ENCODE measurements around the gene ADAMTS2.

GRCh38 chr5:179371121-179371510 lies 25.9 kb upstream of the ADAMTS2 start:
- no peak for TF ChIP-seq TCF12 (IDR thresholded peaks at IDR 0.05; ENCODE audit: low read depth)
- TF ChIP-seq TAF1 (IDR thresholded peaks at IDR 0.05; ENCODE audit: low read depth): no peak
- TF ChIP-seq ZBTB7A (IDR thresholded peaks at IDR 0.05; ENCODE audit: low read depth): no peak
- no peak for TF ChIP-seq EP300 (IDR thresholded peaks at IDR 0.05; ENCODE audit: borderline replicate concordance)
- no peak for TF ChIP-seq YY1 (IDR thresholded peaks at IDR 0.05; ENCODE audit: low read depth)
- no peak for TF ChIP-seq EGR1 (IDR thresholded peaks at IDR 0.05)
- no peak for TF ChIP-seq CEBPB (IDR thresholded peaks at IDR 0.05)
- TF ChIP-seq, protein P1, sequence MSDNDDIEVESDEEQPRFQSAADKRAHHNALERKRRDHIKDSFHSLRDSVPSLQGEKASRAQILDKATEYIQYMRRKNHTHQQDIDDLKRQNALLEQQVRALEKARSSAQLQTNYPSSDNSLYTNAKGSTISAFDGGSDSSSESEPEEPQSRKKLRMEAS (IDR thresholded peaks at IDR 0.05): no peak
- TF ChIP-seq TEAD4 (IDR thresholded peaks at IDR 0.05): no peak
- TF ChIP-seq, protein P2, sequence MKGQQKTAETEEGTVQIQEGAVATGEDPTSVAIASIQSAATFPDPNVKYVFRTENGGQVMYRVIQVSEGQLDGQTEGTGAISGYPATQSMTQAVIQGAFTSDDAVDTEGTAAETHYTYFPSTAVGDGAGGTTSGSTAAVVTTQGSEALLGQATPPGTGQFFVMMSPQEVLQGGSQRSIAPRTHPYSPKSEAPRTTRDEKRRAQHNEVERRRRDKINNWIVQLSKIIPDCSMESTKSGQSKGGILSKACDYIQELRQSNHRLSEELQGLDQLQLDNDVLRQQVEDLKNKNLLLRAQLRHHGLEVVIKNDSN (IDR thresholded peaks at IDR 0.05): no peak
- no peak for TF ChIP-seq RAD21 (IDR thresholded peaks at IDR 0.05; ENCODE audit: low read depth)
- TF ChIP-seq, protein P3, sequence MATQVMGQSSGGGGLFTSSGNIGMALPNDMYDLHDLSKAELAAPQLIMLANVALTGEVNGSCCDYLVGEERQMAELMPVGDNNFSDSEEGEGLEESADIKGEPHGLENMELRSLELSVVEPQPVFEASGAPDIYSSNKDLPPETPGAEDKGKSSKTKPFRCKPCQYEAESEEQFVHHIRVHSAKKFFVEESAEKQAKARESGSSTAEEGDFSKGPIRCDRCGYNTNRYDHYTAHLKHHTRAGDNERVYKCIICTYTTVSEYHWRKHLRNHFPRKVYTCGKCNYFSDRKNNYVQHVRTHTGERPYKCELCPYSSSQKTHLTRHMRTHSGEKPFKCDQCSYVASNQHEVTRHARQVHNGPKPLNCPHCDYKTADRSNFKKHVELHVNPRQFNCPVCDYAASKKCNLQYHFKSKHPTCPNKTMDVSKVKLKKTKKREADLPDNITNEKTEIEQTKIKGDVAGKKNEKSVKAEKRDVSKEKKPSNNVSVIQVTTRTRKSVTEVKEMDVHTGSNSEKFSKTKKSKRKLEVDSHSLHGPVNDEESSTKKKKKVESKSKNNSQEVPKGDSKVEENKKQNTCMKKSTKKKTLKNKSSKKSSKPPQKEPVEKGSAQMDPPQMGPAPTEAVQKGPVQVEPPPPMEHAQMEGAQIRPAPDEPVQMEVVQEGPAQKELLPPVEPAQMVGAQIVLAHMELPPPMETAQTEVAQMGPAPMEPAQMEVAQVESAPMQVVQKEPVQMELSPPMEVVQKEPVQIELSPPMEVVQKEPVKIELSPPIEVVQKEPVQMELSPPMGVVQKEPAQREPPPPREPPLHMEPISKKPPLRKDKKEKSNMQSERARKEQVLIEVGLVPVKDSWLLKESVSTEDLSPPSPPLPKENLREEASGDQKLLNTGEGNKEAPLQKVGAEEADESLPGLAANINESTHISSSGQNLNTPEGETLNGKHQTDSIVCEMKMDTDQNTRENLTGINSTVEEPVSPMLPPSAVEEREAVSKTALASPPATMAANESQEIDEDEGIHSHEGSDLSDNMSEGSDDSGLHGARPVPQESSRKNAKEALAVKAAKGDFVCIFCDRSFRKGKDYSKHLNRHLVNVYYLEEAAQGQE (IDR thresholded peaks at IDR 0.05; ENCODE audit: low read depth): no peak
- TF ChIP-seq FOXM1 (IDR thresholded peaks at IDR 0.05; ENCODE audit: borderline replicate concordance, low read depth): no peak
- TF ChIP-seq NFIC (IDR thresholded peaks at IDR 0.05): no peak
